HG03139 (cell line): ENCODE results near the gene BMP7.

ENCODE experiments used
- ATAC-seq: cut with Tn5 transposase; IDR thresholded peaks from one replicate; pipeline ENCODE4 v1.9.1; 2021; ENCODE audit not compliant: unreplicated experiment

BMP7 gene

GRCh38 chr20:57156011-57156729 is 110.3 kb downstream of the BMP7 start:
- no peak for ATAC-seq

GRCh38 chr20:57155415-57155814 is 111.0 kb downstream of the BMP7 start:
- no peak for ATAC-seq

DNA sequence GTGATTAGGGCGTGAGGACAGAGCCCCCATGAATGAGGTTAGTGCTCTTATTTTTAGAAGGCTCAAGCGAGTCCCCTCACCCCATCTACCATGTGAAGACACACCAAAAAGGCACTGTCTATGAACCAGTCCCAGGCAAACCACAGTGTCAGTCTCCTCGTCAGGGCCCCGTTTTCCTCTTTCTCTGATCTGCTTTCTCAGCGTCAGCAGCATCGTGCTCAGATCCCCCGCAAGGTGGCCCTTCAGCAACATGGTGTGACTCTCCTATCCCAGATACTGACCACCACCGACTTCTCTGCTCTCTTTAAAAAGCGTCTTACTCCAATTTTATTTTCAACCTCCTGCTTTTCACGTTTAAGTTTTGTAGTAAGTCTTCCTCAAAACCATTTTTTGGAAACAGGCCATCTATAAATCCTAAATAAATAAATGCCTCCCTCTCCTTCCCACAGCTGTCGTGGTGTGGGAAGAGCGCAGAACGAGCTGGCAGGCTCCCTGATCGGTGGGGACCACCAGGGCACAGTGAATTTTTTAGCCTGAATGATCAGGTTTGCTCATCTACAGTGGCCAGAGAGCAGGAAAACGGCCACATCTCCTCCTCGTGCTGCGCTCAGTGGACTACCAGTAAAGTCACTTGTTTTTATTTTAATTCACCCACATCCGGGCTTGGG is 113.1 kb downstream of the BMP7 start:
- no peak for ATAC-seq

DNA sequence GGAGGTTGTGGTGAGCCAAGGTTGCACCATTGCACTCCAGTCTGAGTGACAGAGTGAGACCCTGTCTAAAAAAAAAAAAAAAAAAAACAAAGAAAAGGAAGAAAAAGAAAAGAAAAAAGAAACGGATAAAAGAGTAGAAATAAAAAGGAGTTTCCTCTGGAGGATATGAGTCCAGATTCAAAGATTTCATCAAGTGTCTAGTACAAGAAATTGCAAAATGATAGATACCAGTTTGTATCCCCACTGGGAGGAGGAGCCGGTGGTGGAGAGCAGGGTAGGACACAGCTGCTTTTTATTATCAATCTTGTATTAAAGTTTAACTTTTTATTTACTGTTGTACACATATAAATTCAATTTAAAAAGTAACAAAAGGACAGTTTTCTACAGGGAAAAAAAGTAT is 113.9 kb downstream of the BMP7 start:
- ATAC-seq, result no peak

DNA sequence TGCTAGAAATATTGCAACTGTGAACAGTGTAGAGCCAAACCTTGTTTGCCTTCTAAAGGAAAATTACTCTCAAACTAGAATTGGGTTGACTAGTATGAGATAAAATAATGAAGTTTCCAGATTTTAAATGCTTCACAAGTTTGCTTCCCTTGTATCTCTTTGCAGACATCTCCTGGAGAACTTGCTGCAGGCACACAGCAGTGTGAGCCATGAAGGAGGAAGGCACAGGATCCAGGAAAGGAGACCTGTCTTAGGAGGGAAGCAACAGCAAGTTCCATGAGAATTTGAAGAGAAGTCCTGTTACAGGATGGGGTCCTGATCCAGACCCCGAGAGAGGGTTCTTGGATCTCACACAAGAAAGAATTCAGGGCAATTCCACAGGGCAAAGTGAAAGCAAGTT is 115.9 kb downstream of the BMP7 start:
- no peak for ATAC-seq

DNA sequence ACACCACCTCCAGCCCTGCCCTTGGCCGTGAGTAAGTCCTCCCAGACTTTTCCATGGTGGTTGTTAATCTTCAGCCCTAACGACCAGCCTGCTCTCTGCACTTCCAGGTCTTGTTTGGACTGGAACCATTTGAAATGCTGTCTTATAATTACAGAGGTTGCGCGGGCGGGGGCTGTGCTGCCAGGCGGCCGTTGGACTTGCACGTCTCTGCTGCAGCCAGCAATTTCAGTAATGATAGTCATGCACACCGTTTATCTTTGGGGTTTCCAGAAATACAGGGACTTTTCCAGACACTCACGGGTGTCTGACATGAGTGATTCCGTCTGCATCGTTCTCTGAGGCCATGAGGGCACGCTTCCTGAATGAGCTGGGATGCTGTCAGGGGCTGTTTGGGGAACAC is 118.2 kb downstream of the BMP7 start:
- ATAC-seq, result no peak

GRCh38 chr20:57147185-57147584 is 119.3 kb downstream of the BMP7 start:
- no peak for ATAC-seq

GRCh38 chr20:57146155-57146554 is 120.3 kb downstream of the BMP7 start:
- ATAC-seq, result no peak

DNA sequence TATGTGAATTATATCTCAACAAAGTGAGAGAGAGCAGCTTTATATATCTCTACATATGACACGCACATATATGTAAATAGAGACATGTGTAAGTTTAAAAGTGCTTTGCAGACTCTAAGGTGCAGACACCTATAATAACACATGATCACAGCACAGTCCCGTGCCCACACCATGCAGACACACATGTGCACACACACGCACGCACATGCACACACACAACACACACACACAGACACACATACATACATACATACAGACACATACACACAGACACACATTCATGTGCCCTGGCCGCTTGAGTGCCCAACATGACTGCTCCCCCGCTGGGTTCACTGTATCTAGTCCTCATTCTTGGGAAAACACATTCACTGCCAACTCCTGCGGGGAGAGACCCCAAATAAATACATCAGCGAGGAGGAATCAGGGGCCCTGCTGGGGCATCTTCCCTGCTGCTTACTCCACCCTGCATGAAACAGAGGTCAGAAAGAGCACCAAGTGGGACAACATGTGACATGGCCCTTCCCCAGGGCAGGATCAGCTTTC is 121.3 kb downstream of the BMP7 start:
- ATAC-seq, result no peak

GRCh38 chr20:57143173-57143572 is 123.3 kb downstream of the BMP7 start:
- no peak for ATAC-seq

DNA sequence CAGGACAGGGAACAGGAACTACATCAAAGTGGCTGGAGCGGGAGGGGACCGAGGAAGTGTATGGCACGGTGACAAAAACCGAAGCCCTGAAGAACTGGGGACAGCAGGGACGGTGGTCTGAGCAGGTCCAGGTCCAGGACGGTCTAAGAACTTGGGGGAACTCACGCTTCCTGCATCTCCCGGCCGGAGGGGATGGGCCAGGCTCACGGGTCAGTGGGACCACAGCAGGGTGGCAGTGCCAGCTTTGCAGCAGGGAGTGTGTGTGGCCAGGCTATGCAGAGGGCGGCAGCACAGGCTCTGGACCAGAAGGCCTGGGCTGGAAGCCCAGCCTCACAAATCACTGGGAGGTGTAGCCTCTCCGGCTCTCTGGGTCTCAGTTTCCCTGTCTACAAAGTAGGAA is 123.8 kb downstream of the BMP7 start:
- ATAC-seq, result no peak

DNA sequence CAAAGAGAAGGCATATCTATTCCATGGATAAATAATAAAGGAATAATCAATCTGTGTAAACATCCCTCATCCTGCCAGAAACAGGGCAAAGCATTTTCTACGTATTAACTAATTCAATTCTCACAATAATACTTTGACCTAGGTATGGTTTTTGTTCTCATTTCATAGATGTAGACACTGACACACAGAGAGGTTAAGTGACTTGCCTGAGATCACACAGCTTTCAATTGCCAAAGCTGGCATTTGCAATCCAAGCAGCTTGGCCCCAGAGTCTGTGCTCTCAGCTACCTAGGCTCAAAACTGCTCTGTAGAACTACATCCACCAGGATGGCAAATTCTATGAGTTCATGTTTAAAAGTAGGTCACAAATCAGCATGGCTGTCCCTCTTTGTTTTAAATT is 124.9 kb downstream of the BMP7 start:
- no peak for ATAC-seq

DNA sequence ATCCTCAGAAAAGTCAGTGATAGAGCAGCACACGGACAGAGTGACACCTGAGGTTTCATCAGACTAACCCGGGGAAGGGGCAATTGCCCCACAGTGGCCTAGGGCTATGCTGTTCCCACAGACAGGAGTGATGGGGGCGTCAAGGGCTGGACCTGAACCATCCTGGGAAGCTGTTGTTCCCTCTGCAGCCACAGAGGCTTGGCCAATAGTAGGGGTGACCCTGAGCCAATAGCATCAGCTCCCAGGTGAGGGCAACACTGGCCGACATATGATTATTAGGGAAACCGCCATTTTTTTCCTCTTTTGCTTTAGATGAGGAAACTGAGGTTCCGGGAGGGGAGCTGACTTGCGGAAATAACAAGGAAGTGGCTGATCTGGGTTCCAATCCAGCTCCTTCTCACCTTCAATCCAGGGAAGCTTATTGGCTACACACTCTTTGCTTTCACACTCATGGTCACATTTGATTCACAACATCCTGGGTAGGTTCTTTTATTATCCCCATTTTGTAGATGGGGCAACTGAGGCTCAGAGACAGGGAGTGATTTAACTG is 126.0 kb downstream of the BMP7 start:
- no peak for ATAC-seq

GRCh38 chr20:57139342-57140093 is 126.9 kb downstream of the BMP7 start:
- no peak for ATAC-seq

DNA sequence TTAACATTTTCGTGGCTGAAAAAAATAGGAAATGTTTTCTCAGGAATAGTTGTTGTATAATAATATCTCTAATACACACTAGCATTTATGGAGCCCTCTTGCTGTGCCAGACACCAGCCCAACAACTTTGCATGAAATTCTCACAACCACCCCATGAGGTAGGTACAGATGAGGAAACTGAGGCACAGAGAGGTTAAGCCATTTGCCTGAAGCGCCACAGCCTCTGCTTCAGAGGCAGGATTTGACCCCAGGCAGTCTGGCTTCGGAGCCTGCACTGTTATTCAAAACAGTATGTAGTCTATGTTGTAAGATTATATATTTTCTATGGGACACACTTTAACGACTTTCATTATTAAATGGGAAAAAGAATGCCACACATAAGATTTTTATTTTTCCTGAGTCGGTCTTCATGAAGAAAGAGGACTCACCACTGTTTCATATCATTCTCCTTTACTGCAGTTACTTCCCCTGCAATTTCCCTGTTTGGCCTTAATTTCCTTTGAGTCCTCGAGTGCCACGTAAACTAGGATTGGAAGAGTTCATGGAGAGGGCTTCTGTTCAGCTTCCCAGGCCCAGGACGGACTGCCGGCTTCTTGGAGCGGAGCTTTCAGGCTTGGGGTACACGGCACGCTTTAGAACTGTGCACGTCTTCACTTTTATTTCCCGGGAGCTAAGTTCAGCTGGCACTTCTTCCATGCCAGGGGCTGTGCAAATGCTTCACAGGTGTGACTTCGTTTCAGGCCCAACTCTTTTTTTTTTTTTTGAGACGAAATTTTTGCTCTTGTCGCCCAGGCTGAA is 128.0 kb downstream of the BMP7 start:
- no peak for ATAC-seq

DNA sequence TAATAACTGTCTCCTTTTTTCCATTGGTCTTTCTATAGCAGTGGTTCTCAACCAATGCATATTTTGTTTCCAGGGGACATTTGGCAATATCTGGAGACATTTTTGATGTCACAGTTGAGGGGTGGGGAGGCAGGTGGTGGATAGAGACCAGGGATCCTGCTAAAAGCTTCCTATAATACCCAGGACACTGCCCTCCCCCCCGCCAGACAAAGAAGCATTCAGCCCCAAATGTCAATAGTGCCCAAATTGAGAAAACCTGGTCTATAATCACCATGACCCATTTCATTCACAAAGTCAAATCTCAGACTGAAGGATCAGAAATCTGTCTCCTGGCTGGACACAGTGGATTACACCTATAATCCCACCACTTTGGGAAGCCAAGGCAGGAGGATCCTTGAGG is 128.8 kb downstream of the BMP7 start:
- no peak for ATAC-seq

DNA sequence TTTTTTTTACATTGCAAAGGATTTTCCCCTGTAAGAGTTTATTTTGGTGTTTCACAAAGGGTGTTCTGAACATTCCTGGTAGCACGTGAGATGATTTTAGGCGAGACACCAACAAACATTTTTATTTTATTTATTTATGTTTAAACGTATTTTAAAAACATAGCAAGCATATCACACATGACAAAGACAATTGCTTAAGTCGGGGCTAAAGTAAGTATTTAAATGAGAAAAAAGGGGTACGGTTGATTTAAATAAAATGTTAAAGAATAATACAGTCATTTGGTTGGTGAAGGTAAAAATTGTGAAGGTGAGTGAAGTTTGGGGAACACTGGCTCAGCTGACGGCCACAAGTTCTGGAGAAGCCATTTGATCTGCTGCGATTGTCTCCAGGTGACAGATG is 129.7 kb downstream of the BMP7 start:
- ATAC-seq, result no peak

DNA sequence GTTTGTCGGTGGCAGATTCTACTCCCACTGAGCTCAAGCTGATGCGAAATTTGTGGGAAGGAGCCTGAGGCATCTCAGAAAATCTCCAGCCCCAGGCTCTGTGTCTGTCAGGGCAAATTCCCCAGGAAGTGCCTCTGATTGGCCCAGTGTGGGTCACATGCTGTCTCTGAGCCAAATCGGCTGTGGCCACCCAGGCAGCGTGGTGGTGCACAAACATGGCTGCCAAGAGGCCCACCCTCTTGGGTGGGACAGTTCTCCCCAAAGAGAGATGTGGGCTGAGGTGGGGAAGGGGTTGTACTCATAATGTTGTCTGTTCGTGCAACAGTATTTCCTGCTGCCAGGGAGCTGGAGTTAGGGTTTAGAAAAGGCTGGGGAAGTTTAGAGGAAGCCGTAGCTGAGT is 130.6 kb downstream of the BMP7 start:
- ATAC-seq, result no peak

DNA sequence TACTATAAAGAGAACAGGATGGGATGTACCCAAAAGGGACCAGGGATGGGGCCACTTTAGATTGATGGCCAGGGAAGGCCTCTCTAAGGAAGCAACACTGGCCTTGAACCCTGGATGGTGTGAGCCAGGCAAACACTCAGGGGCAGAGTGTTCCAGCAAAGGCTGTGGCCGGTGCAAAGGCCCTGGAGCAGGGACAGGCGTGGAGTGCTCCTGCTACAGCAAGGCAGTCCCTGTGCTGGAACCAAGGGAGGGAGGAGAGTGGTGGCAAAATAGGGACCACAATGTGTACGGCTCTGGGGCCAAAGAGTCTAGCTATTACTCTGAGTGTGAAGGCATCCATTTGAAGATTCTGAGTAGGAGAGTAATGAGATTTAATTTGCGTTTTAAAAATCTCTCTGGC is 131.6 kb downstream of the BMP7 start:
- no peak for ATAC-seq

- no peak for ATAC-seq
These were observed 132.4 kb downstream of the BMP7 start for GRCh38 chr20:57133926-57134650.
